Transverse colon (tissue), 4 donors: ENCODE measurements around the gene OR9A2. TPM values are rescaled to one million over a fixed set of nuclear protein-coding genes. Genes with fewer than 3 reads are reported as not detected.

ENCODE experiments used
- DNase-seq: peaks from one replicate; pipeline ENCODE4 v3.0.0-alpha.2; 2019
- H3K27ac ChIP-seq, 4 donors: fragments of 200-600 bp; sonication (generic); 2 replicates each; pipeline ENCODE4 v1.5.1; 2016 to 2018; ENCODE audit warnings: inconsistent platforms in 4 of 4
- H3K27me3 ChIP-seq: fragments of 200-600 bp; sonication (generic); 2 replicates; pipeline ENCODE4 v1.5.1; 2017; ENCODE audit warnings: inconsistent platforms
- H3K36me3 ChIP-seq, 4 donors: fragments of 200-600 bp; sonication (generic); 2 replicates each; pipeline ENCODE4 v1.5.1; 2017 to 2019; ENCODE audit warnings: inconsistent platforms in 4 of 4
- H3K4me1 ChIP-seq, 4 donors: fragments of 200-600 bp; sonication (generic); 2 replicates each; pipeline ENCODE4 v1.5.1; 2017 to 2020; ENCODE audit warnings: inconsistent platforms in 4 of 4
- H3K4me3 ChIP-seq, 4 donors: fragments of 200-600 bp; sonication (generic); 1 replicate in 1 of 4; 2 replicates in 3 of 4; pipeline versions ENCODE4 v1.5.1 to v1.6.1; 2017 to 2019; ENCODE audit warnings: inconsistent platforms in 4 of 4
- H3K9me3 ChIP-seq, 2 donors: fragments of 200-600 bp; sonication (generic); 2 replicates each; pipeline ENCODE4 v1.5.1; 2017 to 2019; ENCODE audit warnings: inconsistent platforms in 2 of 2
- CTCF ChIP-seq, 5 experiments: fragments of 200-600 bp in 3 of 5; fragments of 450-650 bp in 2 of 5; sonication (generic) in 3 of 5; IDR thresholded peaks; 1 replicate in 2 of 5; 2 replicates in 3 of 5; pipeline ENCODE4 v1.5.1; 2016 to 2017; ENCODE audit warnings: antibody characterized with exemption in 5 of 5, inconsistent platforms in 3 of 5, mild to moderate bottlenecking in 2 of 5, moderate library complexity in 1 of 5
- EP300 ChIP-seq: sonication (generic); formaldehyde crosslinking; IDR thresholded peaks from one replicate; pipeline ENCODE4 v1.6.1; 2017; ENCODE audit warnings: antibody characterized with exemption, low read depth
- POLR2A ChIP-seq: fragments of 450-650 bp; IDR thresholded peaks from one replicate; pipeline ENCODE4 v1.6.1; 2016; ENCODE audit warnings: antibody characterized with exemption, mild to moderate bottlenecking, moderate library complexity
- POLR2AphosphoS5 ChIP-seq, 3 donors: sonication (generic); formaldehyde crosslinking; IDR thresholded peaks; one replicate each; pipeline ENCODE4 v1.6.1; 2016; ENCODE audit warnings: antibody characterized with exemption in 3 of 3
- WGBS, 2 donors: methylation state at CpG; one replicate each; pipeline ENCODE4 v1.1.5; 2018; ENCODE audit warnings: low coverage in 1 of 2; 5-methylcytosine and 5-hydroxymethylcytosine counted together
- in situ Hi-C, 4 donors: fragments of 200-750 bp; cut with MboI; loops; one replicate each; pipeline versions ENCODE4 v1.15.0 to v1.15.1; 2017; ENCODE audit warnings: low sequenced_read_pairs in 3 of 4, low pct_ligation_motif_present in 1 of 4, low pct_unique_long_range_greater_than_20kb in 1 of 4
- intact Hi-C: fragments of 100-400 bp; cut with DNase I; formaldehyde crosslinking; loops from one replicate; pipeline ENCODE4 v1.15.1; 2023; ENCODE audit warnings: low total_unique reads
- total RNA-seq, 4 donors: library from RNA; depleted of rRNA; stranded (reverse); fragments of >200 nt; gene quantifications; one replicate each; pipeline ENCODE4 v1.1.0, GENCODE V29; 2016

Gene OR9A2
- total RNA-seq, 4 donors from 2014 or later = not detected

GRCh38 chr7:143063741-143064140 is 36.8 kb upstream of the OR9A2 start:
- Histone ChIP-seq H3K36me3 (no peaks in the 10 kb centered on the region), H3K4me1 (no peaks in the 10 kb centered on the region), H3K27ac (no peak overlapping the region), H3K4me3 (no peak overlapping the region), H3K9me3 (no peaks in the 10 kb centered on the region), H3K27me3 (no peaks in the 10 kb centered on the region)
- TF ChIP-seq POLR2A (no peak), EP300 (no peak), POLR2AphosphoS5 (IDR thresholded peaks at IDR 0.05) (no peak), CTCF (IDR thresholded peaks at IDR 0.05) (no peak)
- in situ Hi-C loops = no loop called here
- DNase-seq = no peak
- intact Hi-C loops = no loop called here
- WGBS, 2 donors = 77 to 84% methylated on average over 3 of the region's 3 CpGs

GRCh38 chr7:143055754-143056153 is 28.8 kb upstream of the OR9A2 start:
- no peaks in the 10 kb centered on the region for H3K36me3 ChIP-seq
- TF ChIP-seq CTCF (IDR thresholded peaks at IDR 0.05) (no peak), EP300 (no peak), POLR2AphosphoS5 (IDR thresholded peaks at IDR 0.05) (no peak), POLR2A (no peak)
- H3K9me3 ChIP-seq = no peaks in the 10 kb centered on the region
- in situ Hi-C loops = no loop called here
- no peak for DNase-seq
- H3K4me1 ChIP-seq = no peaks in the 10 kb centered on the region
- no peak overlapping the region for H3K4me3 ChIP-seq
- H3K27ac ChIP-seq = no peak overlapping the region
- H3K27me3 ChIP-seq = no peaks in the 10 kb centered on the region
- intact Hi-C loops = no loop called here

DNA sequence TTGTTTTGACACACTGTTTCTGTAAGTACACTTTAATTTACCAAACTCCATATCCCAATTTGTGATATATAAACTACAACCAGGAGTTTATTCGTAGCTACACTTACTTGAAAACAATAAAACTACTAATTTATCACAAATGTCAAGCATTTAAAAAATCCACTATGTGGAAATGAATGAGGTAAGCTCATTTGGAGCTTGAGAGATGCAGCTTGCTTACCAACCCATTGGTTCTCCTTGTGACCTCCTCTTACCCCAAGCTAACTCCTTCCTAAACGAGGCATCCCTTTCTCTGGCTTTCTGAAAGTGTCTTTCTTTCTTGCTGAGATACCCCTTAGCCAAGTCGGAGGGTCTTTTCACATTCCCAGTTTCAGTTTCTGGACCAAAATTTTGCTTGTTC is 27.7 kb upstream of the OR9A2 start:
- Histone ChIP-seq H3K9me3 (no peaks in the 10 kb centered on the region), H3K27ac (no peak overlapping the region), H3K4me3 (no peak overlapping the region), H3K4me1 (no peaks in the 10 kb centered on the region), H3K27me3 (no peaks in the 10 kb centered on the region), H3K36me3 (no peaks in the 10 kb centered on the region)
- DNase-seq = no peak
- 49 to 65% methylated on average over 3 of the region's 3 CpGs for WGBS, 2 donors
- in situ Hi-C loops (no loop called here), intact Hi-C loops (no loop called here)
- TF ChIP-seq POLR2A (no peak), CTCF (IDR thresholded peaks at IDR 0.05) (no peak), POLR2AphosphoS5 (IDR thresholded peaks at IDR 0.05) (no peak), EP300 (no peak)

GRCh38 chr7:143052041-143052440 is 25.1 kb upstream of the OR9A2 start, which contains the start of gene OR6V1:
OR6V1 (plus strand) TSS chr7:143052341; CDS start chr7:143052341, 0 bp downstream.
- in situ Hi-C loops (no loop called here), intact Hi-C loops (no loop called here)
- H3K36me3 ChIP-seq = no peaks in the 10 kb centered on the region
- no peak within 1 kb of the TSS for H3K4me3 ChIP-seq
- no peak within 1 kb of the TSS for H3K27ac ChIP-seq
- no peaks in the 10 kb centered on the region for H3K4me1 ChIP-seq
- no peaks in the 10 kb centered on the region for H3K9me3 ChIP-seq
- no peak for DNase-seq
- H3K27me3 ChIP-seq = no peaks in the 10 kb centered on the region
- 88 to 93% methylated on average over 4 of the region's 4 CpGs for WGBS, 2 donors
- TF ChIP-seq POLR2AphosphoS5 (IDR thresholded peaks at IDR 0.05) = no peak
- no peak for TF ChIP-seq POLR2A
- no peak for TF ChIP-seq EP300
- no peak for TF ChIP-seq CTCF (IDR thresholded peaks at IDR 0.05)
